ENCODE data around the gene HERC2. TPM values are rescaled to one million over a fixed set of nuclear protein-coding genes. Genes with fewer than 3 reads are reported as not detected.

The HERC2 gene
- total and polyA plus RNA-seq, 2 of the 4 experiments (the other 2 are of a cell fraction): 20.8 to 28.9 TPM

DNA sequence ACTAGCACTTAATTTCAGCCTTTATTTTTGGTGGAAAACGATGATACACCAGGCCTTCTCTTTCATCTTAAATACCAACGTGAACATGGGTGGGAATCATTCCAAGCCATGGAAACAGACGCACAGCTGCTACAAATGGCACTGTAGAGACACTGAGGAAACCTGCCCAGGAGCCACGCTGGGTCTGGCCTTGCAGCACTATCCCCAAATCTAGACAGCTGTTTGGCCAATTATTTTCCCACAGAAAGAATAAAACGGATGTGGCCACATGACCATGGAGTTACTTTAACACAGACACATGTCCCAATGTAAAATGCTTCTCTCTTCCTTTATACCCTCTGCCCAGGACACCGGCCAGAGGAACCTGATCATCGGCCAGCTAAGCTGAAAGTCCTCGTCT, 139.2 kb downstream of the HERC2 start:
- H2AFZ ChIP-seq (replicated peaks; ENCODE audit: low read length, poor library complexity): no peak overlapping the region
- H3K79me1 ChIP-seq (ENCODE audit: low read depth in 1 of 2, low read length in 2 of 2): no peaks in the 10 kb centered on the region; a peak in 1 of 4 replicates
- no peak overlapping the region for H3K9ac ChIP-seq (ENCODE audit: low read depth, low read length)
- DNase-seq (no peak), ATAC-seq (ENCODE audit: low read depth) (no peak)
- dilution Hi-C loops (cut with HindIII; ENCODE audit: low sequenced_read_pairs, unreplicated experiment) (no loop called here), intact Hi-C loops (cut with micrococcal nuclease) (no loop called here), in situ Hi-C loops (cut with MboI; ENCODE audit: low sequenced_read_pairs) (no loop called here)
- H2AK5ac ChIP-seq (ENCODE audit: low read depth, low read length): no peak overlapping the region
- H2BK120ac ChIP-seq (ENCODE audit: low read depth, low read length): no peak overlapping the region
- no peak overlapping the region for H3K23ac ChIP-seq (ENCODE audit: low read depth, low read length)
- no peaks in the 10 kb centered on the region for H3K4me1 ChIP-seq (ENCODE audit: control insufficient read depth, insufficient read depth, low read length)
- CTCF ChIA-PET: no interaction called here
- no peak overlapping the region for H3K27ac ChIP-seq (ENCODE audit: insufficient read depth, low read length)
- H3K9me1 ChIP-seq (ENCODE audit: insufficient read depth, low read length): peaks cover 4% of the 10 kb centered on the region
- no peak overlapping the region for H2BK5ac ChIP-seq (ENCODE audit: low read depth, low read length, poor library complexity, severe bottlenecking)
- 88% methylated on average over 4 of the region's 8 CpGs; no CpG with 5 or more reads in 1 of the 2 experiments for WGBS, 2 experiments (ENCODE audit: extremely low coverage in 2 of 2, insufficient read length in 1 of 2)
- H4K5ac ChIP-seq (ENCODE audit: low read depth, low read length): no peak overlapping the region
- TF ChIP-seq FOS (IDR thresholded peaks at IDR 0.05; ENCODE audit: low read depth, low read length) (no peak), CHD1 (IDR thresholded peaks at IDR 0.05; ENCODE audit: low read depth, low read length) (no peak), USF2 (IDR thresholded peaks at IDR 0.05; ENCODE audit: low read depth, low read length) (no peak), NFE2L2 (IDR thresholded peaks at IDR 0.05; ENCODE audit: low read depth, low read length) (no peak), BHLHE40 (IDR thresholded peaks at IDR 0.05; ENCODE audit: low read depth, low read length) (no peak), CEBPB (IDR thresholded peaks at IDR 0.05; ENCODE audit: low read depth, low read length) (no peak), POLR2A (IDR thresholded peaks at IDR 0.05; ENCODE audit: low read depth, low read length) (no peak), MAFK (IDR thresholded peaks at IDR 0.05; ENCODE audit: low read depth, low read length) (no peak), SMC3 (IDR thresholded peaks at IDR 0.05; ENCODE audit: low read depth, low read length) (no peak), MXI1 (IDR thresholded peaks at IDR 0.05; ENCODE audit: borderline replicate concordance, low read depth, low read length) (no peak), MAZ (IDR thresholded peaks at IDR 0.05; ENCODE audit: borderline replicate concordance, low read depth, low read length) (no peak), RCOR1 (IDR thresholded peaks at IDR 0.05; ENCODE audit: insufficient replicate concordance, low read length) (no peak), RAD21 (IDR thresholded peaks at IDR 0.05; ENCODE audit: low read length) (no peak), RFX5 (IDR thresholded peaks at IDR 0.05; ENCODE audit: low read depth, low read length) (no peak)
- TF ChIP-seq, protein P1, sequence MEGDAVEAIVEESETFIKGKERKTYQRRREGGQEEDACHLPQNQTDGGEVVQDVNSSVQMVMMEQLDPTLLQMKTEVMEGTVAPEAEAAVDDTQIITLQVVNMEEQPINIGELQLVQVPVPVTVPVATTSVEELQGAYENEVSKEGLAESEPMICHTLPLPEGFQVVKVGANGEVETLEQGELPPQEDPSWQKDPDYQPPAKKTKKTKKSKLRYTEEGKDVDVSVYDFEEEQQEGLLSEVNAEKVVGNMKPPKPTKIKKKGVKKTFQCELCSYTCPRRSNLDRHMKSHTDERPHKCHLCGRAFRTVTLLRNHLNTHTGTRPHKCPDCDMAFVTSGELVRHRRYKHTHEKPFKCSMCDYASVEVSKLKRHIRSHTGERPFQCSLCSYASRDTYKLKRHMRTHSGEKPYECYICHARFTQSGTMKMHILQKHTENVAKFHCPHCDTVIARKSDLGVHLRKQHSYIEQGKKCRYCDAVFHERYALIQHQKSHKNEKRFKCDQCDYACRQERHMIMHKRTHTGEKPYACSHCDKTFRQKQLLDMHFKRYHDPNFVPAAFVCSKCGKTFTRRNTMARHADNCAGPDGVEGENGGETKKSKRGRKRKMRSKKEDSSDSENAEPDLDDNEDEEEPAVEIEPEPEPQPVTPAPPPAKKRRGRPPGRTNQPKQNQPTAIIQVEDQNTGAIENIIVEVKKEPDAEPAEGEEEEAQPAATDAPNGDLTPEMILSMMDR (conservative IDR thresholded peaks at IDR 0.05; ENCODE audit: low read depth, low read length): no peak
- TF ChIP-seq, protein P2, sequence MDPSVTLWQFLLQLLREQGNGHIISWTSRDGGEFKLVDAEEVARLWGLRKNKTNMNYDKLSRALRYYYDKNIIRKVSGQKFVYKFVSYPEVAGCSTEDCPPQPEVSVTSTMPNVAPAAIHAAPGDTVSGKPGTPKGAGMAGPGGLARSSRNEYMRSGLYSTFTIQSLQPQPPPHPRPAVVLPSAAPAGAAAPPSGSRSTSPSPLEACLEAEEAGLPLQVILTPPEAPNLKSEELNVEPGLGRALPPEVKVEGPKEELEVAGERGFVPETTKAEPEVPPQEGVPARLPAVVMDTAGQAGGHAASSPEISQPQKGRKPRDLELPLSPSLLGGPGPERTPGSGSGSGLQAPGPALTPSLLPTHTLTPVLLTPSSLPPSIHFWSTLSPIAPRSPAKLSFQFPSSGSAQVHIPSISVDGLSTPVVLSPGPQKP (IDR thresholded peaks at IDR 0.05; ENCODE audit: borderline replicate concordance, low read depth, low read length): no peak
- H3K14ac ChIP-seq (replicated peaks; ENCODE audit: low read depth, low read length): no peak overlapping the region
- no peak overlapping the region for H3K4me3 ChIP-seq (ENCODE audit: insufficient read depth, low read depth, low read length)
- no peak overlapping the region for H2AK9ac ChIP-seq (replicated peaks; ENCODE audit: low read depth, low read length, poor library complexity)
- H2BK15ac ChIP-seq (ENCODE audit: low read depth, low read length): no peak overlapping the region
- peaks cover 20% of the 10 kb centered on the region for H3K36me3 ChIP-seq (ENCODE audit: control insufficient read depth, insufficient read depth, low read length)
- POLR2A ChIA-PET (ENCODE audit: unreplicated experiment): no interaction called here
- H2BK20ac ChIP-seq (ENCODE audit: low read depth, low read length): no peak overlapping the region
- H4K91ac ChIP-seq (ENCODE audit: insufficient read depth, low read depth, low read length): no peak overlapping the region
- no peak overlapping the region for H3K18ac ChIP-seq (ENCODE audit: low read depth, low read length)
- no peaks in the 10 kb centered on the region for H3K9me3 ChIP-seq (ENCODE audit: control insufficient read depth, insufficient read depth, low read length)
- H3K56ac ChIP-seq (ENCODE audit: extremely low read depth, insufficient read depth, low read length): no peak overlapping the region
- no TSS peak for BruUV-seq (replicated peaks)
- H3K27me3 ChIP-seq (ENCODE audit: control insufficient read depth, insufficient read depth, low read length): no peaks in the 10 kb centered on the region
- no peaks in the 10 kb centered on the region for H4K20me1 ChIP-seq (ENCODE audit: insufficient read depth, low read length)
- no peak overlapping the region for H3K4ac ChIP-seq (ENCODE audit: low read depth, low read length)
- H4K8ac ChIP-seq (ENCODE audit: low read depth in 2 of 2, low read length in 2 of 2): no peak overlapping the region
- H3K4me2 ChIP-seq (ENCODE audit: low read depth, low read length): no peak overlapping the region
